Suprapubic skin (tissue), 3 donors: ENCODE results near the gene ESPNL.
"Not testable (repeated sequence)": the region's sequence is repeated elsewhere in the genome, so short reads cannot be mapped to it uniquely, and the experiment has no call there.

Experiments
- CTCF ChIP-seq, 2 donors: fragments of 200-600 bp in 1 of 2; fragments of 450-650 bp in 1 of 2; sonication (generic) in 1 of 2; IDR thresholded peaks; one replicate each; pipeline ENCODE4 v1.5.1; 2016 to 2019; ENCODE audit warnings: antibody characterized with exemption in 2 of 2, mild to moderate bottlenecking in 1 of 2, moderate library complexity in 1 of 2
- EP300 ChIP-seq: sonication (generic); formaldehyde crosslinking; IDR thresholded peaks from one replicate; pipeline ENCODE4 v1.6.1; 2017; ENCODE audit warnings: antibody characterized with exemption
- POLR2A ChIP-seq, 2 donors: fragments of 450-650 bp; IDR thresholded peaks; one replicate each; pipeline ENCODE4 v1.6.1; 2017; ENCODE audit warnings: antibody characterized with exemption in 2 of 2, mild to moderate bottlenecking in 2 of 2, moderate library complexity in 2 of 2

- TF ChIP-seq POLR2A (IDR thresholded peaks at IDR 0.05); CTCF (IDR thresholded peaks at IDR 0.05); EP300: not testable (repeated sequence)
Observed at GRCh38 chr2:238057696-238058575, 42.2 kb upstream of the ESPNL start.
